Body of pancreas (tissue), 4 donors: ENCODE data around the gene GATA3. TPM values are rescaled to one million over a fixed set of nuclear protein-coding genes. Genes with fewer than 3 reads are reported as not detected.

Source experiments
- ATAC-seq: fragments of 150-250 bp; one replicate; pipeline ENCODE4 v1.9.1; 2016
- DNase-seq, 4 donors: peaks; one replicate each; pipeline ENCODE4 v3.0.0-alpha.2; 2019
- H3K27ac ChIP-seq, 4 donors: fragments of 200-600 bp; sonication (generic); 1 replicate in 3 of 4; 2 replicates in 1 of 4; pipeline versions ENCODE4 v1.5.1 to v1.6.1; 2016 to 2019; ENCODE audit warnings: mild to moderate bottlenecking in 1 of 4, mixed read lengths in 1 of 4, moderate library complexity in 1 of 4
- H3K27me3 ChIP-seq, 2 donors: fragments of 200-600 bp; sonication (generic); one replicate each; pipeline ENCODE4 v1.6.0; 2016; ENCODE audit warnings: mild to moderate bottlenecking in 1 of 2
- H3K36me3 ChIP-seq, 2 donors: fragments of 200-600 bp; sonication (generic); replicated peaks in 1 of 2; 2 replicates each; pipeline ENCODE4 v1.5.1; 2016; ENCODE audit warnings: low read depth in 2 of 2; ENCODE audit not compliant: insufficient read depth in 1 of 2
- H3K4me1 ChIP-seq: fragments of 200-600 bp; sonication (generic); one replicate; pipeline ENCODE4 v1.6.0; 2016
- H3K4me3 ChIP-seq, 2 donors: fragments of 200-600 bp; sonication (generic); 1 replicate in 1 of 2; 2 replicates in 1 of 2; pipeline ENCODE4 v1.5.1; 2016 to 2019
- H3K9me3 ChIP-seq, 3 donors: fragments of 200-600 bp; sonication (generic); 1 replicate in 2 of 3; 2 replicates in 1 of 3; pipeline ENCODE4 v1.5.1; 2016
- POLR2A ChIP-seq, 3 donors: fragments of 450-650 bp; IDR thresholded peaks; one replicate each; pipeline ENCODE4 v1.6.1; 2016; ENCODE audit warnings: antibody characterized with exemption in 3 of 3, mild to moderate bottlenecking in 2 of 3
- WGBS, 2 donors: methylation state at CpG; one replicate each; pipeline ENCODE4 v1.1.5; 2017; 5-methylcytosine and 5-hydroxymethylcytosine counted together
- intact Hi-C: fragments of 100-400 bp; cut with DNase I; formaldehyde crosslinking; loops from one replicate; pipeline ENCODE4 v1.15.1; 2023
- total RNA-seq, 2 donors: library from RNA; depleted of rRNA; stranded (reverse); fragments of >200 nt; gene quantifications; one replicate each; pipeline ENCODE4 v1.1.0, GENCODE V29; 2016
- TF ChIP-seq, protein P1 (sequence below), 7 experiments: fragments of 450-650 bp in 4 of 7; fragments of 200-600 bp in 3 of 7; sonication (generic) in 3 of 7; IDR thresholded peaks; one replicate each; pipeline ENCODE4 v1.5.1; 2016 to 2019; ENCODE audit warnings: antibody characterized with exemption in 7 of 7

Gene GATA3
- total RNA-seq, 2 donors from 2014 or later = 0.26 to 0.66 TPM

DNA sequence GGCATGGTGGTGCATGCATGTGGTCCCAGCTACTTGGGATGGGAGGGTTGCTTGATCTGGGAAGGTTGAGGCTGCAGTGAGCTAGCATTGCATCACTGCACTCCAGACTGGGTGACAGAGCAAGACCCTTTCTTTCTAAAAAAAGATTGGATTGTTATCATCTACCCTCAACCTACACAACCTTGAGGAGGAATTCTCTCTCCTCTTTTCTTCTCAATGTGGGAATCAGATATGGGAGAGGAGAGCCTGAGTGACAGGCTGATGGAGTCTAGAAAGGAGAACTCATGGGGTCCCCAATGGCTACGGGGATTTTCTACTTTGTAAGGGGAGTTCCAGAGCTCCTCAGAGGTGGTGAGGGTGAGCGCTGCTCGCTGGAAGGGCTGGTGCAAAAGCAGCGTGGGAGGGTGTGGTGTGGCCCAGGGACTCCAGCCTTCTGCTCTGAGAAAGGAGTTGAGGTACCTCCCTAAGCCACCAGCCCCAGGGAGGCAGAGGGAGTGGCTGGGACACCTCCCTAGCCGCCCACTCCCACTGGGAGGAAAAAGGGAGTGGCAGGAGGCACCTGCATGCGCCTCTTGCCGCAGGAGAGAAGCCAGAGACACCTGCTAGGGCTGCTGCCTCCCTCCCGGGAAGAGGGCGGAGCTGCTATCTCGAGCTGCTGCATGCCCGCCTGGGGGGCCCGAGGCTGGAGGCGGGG, 48.4 kb downstream of the GATA3 start:
- no peaks in the 10 kb centered on the region for H3K4me1 ChIP-seq
- no peak overlapping the region for H3K27ac ChIP-seq
- no peaks in the 10 kb centered on the region for H3K9me3 ChIP-seq
- TF ChIP-seq, protein P1, sequence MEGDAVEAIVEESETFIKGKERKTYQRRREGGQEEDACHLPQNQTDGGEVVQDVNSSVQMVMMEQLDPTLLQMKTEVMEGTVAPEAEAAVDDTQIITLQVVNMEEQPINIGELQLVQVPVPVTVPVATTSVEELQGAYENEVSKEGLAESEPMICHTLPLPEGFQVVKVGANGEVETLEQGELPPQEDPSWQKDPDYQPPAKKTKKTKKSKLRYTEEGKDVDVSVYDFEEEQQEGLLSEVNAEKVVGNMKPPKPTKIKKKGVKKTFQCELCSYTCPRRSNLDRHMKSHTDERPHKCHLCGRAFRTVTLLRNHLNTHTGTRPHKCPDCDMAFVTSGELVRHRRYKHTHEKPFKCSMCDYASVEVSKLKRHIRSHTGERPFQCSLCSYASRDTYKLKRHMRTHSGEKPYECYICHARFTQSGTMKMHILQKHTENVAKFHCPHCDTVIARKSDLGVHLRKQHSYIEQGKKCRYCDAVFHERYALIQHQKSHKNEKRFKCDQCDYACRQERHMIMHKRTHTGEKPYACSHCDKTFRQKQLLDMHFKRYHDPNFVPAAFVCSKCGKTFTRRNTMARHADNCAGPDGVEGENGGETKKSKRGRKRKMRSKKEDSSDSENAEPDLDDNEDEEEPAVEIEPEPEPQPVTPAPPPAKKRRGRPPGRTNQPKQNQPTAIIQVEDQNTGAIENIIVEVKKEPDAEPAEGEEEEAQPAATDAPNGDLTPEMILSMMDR (IDR thresholded peaks at IDR 0.05) = no peak
- TF ChIP-seq POLR2A (IDR thresholded peaks at IDR 0.05) = no peak
- DNase-seq (no peak), ATAC-seq (no peak)
- 21 to 33% methylated on average over 6 to 13 of the region's 13 CpGs for WGBS, 2 donors
- H3K36me3 ChIP-seq = no peaks in the 10 kb centered on the region
- H3K27me3 ChIP-seq = no peaks in the 10 kb centered on the region
- no peak overlapping the region for H3K4me3 ChIP-seq
- intact Hi-C loops = no loop called here

DNA sequence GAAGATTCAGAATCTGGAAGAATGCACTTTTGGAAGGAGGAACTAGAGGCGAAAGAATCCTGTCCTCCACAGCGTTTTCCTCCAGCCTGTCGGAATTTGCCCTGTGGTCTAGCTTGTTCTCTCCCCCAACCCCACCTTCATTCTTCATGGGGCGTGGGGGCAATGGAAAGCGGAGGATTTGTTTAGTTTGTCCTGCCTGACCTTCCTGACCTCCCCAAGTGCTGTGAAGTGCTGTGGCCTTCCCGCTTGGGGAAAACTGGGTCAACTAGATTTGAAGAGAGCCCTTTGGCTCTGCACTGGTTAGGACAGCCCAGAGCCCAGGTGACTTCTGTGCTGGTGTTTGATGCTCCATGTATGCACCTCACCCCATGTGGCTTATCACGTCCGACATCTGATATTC, 49.1 kb downstream of the GATA3 start:
- Histone ChIP-seq H3K9me3 (no peaks in the 10 kb centered on the region), H3K27ac (no peak overlapping the region), H3K4me1 (no peaks in the 10 kb centered on the region), H3K27me3 (no peaks in the 10 kb centered on the region), H3K36me3 (no peaks in the 10 kb centered on the region), H3K4me3 (no peak overlapping the region)
- DNase-seq (no peak), ATAC-seq (no peak)
- TF ChIP-seq, protein P1 (IDR thresholded peaks at IDR 0.05) = no peak
- TF ChIP-seq POLR2A (IDR thresholded peaks at IDR 0.05) = no peak
- WGBS, 2 donors = 32% methylated on average over 8 of the region's 8 CpGs
- intact Hi-C loops = no loop called here

DNA sequence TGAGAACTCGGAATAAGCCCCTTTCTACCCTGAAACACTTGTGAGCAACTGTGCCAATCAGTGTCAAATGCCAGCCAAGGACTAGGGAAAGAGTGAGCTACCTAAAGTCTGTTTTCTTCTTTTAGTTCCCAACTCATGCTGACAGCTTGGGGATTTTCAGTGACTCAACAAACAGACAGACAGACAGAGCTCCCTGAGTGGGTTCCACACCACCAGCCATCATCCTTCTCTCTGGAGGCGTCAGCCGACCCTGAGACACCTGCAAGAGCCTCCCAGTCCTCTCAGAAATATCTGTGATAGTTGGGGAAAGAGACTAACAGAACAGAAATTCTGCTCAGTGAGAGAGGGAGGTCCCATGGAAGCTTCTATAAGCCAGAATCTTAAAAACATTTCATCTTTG, 49.5 kb downstream of the GATA3 start:
- H3K27me3 ChIP-seq = no peaks in the 10 kb centered on the region
- no peaks in the 10 kb centered on the region for H3K9me3 ChIP-seq
- ATAC-seq (no peak), DNase-seq (no peak)
- H3K36me3 ChIP-seq = no peaks in the 10 kb centered on the region
- no peaks in the 10 kb centered on the region for H3K4me1 ChIP-seq
- intact Hi-C loops = no loop called here
- WGBS, 2 donors = 35 to 39% methylated on average over 3 of the region's 3 CpGs
- no peak overlapping the region for H3K27ac ChIP-seq
- TF ChIP-seq, protein P1 (IDR thresholded peaks at IDR 0.05) = no peak
- no peak for TF ChIP-seq POLR2A (IDR thresholded peaks at IDR 0.05)
- H3K4me3 ChIP-seq = no peak overlapping the region

DNA sequence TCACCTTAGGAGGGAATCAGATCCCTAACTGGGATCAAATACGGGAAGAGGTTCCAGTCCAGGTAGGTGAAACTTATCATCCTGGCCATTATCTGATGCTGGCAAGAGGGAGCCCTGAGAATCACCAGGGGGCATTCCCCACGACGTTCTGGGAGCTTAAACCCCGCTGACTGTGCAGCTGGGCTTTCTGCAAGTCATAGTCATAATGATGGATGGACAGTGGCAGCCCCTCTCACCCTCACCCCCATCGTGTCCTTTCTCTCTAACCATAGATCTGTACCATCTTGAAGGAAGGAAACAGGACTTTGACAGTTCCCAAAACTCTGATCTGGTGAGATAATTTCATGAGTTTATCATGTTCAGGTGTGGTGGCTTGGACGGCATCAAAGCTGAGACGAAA, 50.2 kb downstream of the GATA3 start:
- H3K4me1 ChIP-seq = no peaks in the 10 kb centered on the region
- H3K27ac ChIP-seq = no peak overlapping the region
- ATAC-seq = no peak
- H3K36me3 ChIP-seq = no peaks in the 10 kb centered on the region
- intact Hi-C loops = no loop called here
- no peaks in the 10 kb centered on the region for H3K27me3 ChIP-seq
- no peak for DNase-seq
- TF ChIP-seq, protein P1 (IDR thresholded peaks at IDR 0.05) = no peak
- no peak for TF ChIP-seq POLR2A (IDR thresholded peaks at IDR 0.05)
- WGBS, 2 donors = 30% methylated on average over 6 to 7 of the region's 7 CpGs
- no peaks in the 10 kb centered on the region for H3K9me3 ChIP-seq
- no peak overlapping the region for H3K4me3 ChIP-seq

DNA sequence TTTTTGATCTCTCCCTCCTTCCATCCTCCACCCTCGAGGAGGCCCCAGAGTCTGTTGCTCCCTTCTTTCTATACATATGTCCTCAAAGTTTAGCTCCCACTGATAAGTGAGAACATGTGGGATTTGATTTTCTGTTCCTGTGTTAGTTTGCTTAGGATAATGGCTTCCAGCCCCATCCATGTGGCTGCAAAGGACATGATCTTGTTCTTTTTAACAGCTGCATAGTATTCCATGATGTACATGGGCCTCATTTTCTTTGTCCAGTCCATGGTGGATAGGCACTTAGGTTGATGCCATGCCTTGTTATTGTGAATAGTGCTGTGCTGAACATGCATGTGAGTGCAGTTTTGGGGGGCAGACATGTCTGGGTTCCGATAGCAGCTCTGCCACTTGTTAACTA, 51.4 kb downstream of the GATA3 start:
- no peaks in the 10 kb centered on the region for H3K9me3 ChIP-seq
- intact Hi-C loops = no loop called here
- ATAC-seq (no peak), DNase-seq (no peak)
- H3K4me1 ChIP-seq = no peaks in the 10 kb centered on the region
- H3K36me3 ChIP-seq = no peaks in the 10 kb centered on the region
- 72 to 82% methylated on average over 2 of the region's 2 CpGs for WGBS, 2 donors
- no peak for TF ChIP-seq POLR2A (IDR thresholded peaks at IDR 0.05)
- TF ChIP-seq, protein P1 (IDR thresholded peaks at IDR 0.05) = no peak
- H3K4me3 ChIP-seq = no peak overlapping the region
- no peak overlapping the region for H3K27ac ChIP-seq
- no peaks in the 10 kb centered on the region for H3K27me3 ChIP-seq
